Type B pancreatic cell (in vitro differentiated cells): ENCODE measurements around the gene BMP7. TPM values are rescaled to one million over a fixed set of nuclear protein-coding genes. Genes with fewer than 3 reads are reported as not detected.

ENCODE experiments used
- DNase-seq: peaks from one replicate; pipeline ENCODE4 v3.0.0; 2021; ENCODE audit warnings: mixed read lengths; ENCODE audit not compliant: unreplicated experiment; ENCODE audit errors: extremely low spot score
- H3K27ac Mint-ChIP-seq: 2 replicates; pipeline ENCODE4 v1.8.0; 2021; ENCODE audit warnings: mild to moderate bottlenecking, mixed read lengths
- H3K27me3 Mint-ChIP-seq: 2 replicates; pipeline ENCODE4 v1.8.0; 2021; ENCODE audit warnings: mixed read lengths
- H3K36me3 Mint-ChIP-seq: 2 replicates; pipeline ENCODE4 v1.8.0; 2021; ENCODE audit warnings: mixed read lengths
- H3K4me1 Mint-ChIP-seq: one replicate; pipeline ENCODE4 v1.8.0; 2021; ENCODE audit warnings: mixed read lengths; ENCODE audit not compliant: unreplicated experiment
- H3K4me3 Mint-ChIP-seq: 2 replicates; pipeline ENCODE4 v1.8.0; 2021; ENCODE audit warnings: mild to moderate bottlenecking, mixed read lengths
- H3K9me3 Mint-ChIP-seq: 2 replicates; pipeline ENCODE4 v1.8.0; 2021; ENCODE audit warnings: mixed read lengths
- CTCF ChIP-seq: fragments of 200-600 bp; sonication (generic); conservative IDR thresholded peaks from 2 replicates; pipeline ENCODE4 v1.5.0; 2021; ENCODE audit warnings: antibody characterized with exemption, mild to moderate bottlenecking
- total RNA-seq: library from RNA; stranded (reverse); gene quantifications from 2 replicates; pipeline ENCODE4 v1.2.1, GENCODE V29; 2021; ENCODE audit warnings: low replicate concordance

The BMP7 gene
- total RNA-seq, 1 donor from 2014 or later = 115 TPM

GRCh38 chr20:57217802-57218201, 48.6 kb downstream of the BMP7 start:
- Mint-ChIP-seq H3K9me3 (no peaks in the 10 kb centered on the region), H3K4me1 (peaks cover 12% of the 10 kb centered on the region), H3K27me3 (no peaks in the 10 kb centered on the region), H3K27ac (no peak overlapping the region), H3K4me3 (no peak overlapping the region), H3K36me3 (peaks cover 7% of the 10 kb centered on the region)
- DNase-seq = no peak
- no peak for TF ChIP-seq CTCF

GRCh38 chr20:57216669-57217068, 49.8 kb downstream of the BMP7 start:
- H3K4me1 Mint-ChIP-seq = peaks cover 22% of the 10 kb centered on the region
- no peak overlapping the region for H3K4me3 Mint-ChIP-seq
- DNase-seq = no peak
- H3K27me3 Mint-ChIP-seq = no peaks in the 10 kb centered on the region
- H3K9me3 Mint-ChIP-seq = no peaks in the 10 kb centered on the region
- no peak for TF ChIP-seq CTCF
- H3K27ac Mint-ChIP-seq = no peak overlapping the region
- peaks cover 4% of the 10 kb centered on the region for H3K36me3 Mint-ChIP-seq

- Mint-ChIP-seq H3K36me3 (peaks cover 4% of the 10 kb centered on the region), H3K4me1 (peaks cover 23% of the 10 kb centered on the region), H3K27me3 (no peaks in the 10 kb centered on the region), H3K9me3 (no peaks in the 10 kb centered on the region), H3K27ac (no peak overlapping the region), H3K4me3 (no peak overlapping the region)
- TF ChIP-seq CTCF = no peak
- no peak for DNase-seq
Observed at GRCh38 chr20:57215826-57216471, 50.5 kb downstream of the BMP7 start.

GRCh38 chr20:57215426-57215825, 51.0 kb downstream of the BMP7 start:
- Mint-ChIP-seq H3K4me1 (peaks cover 25% of the 10 kb centered on the region), H3K4me3 (no peak overlapping the region), H3K9me3 (no peaks in the 10 kb centered on the region), H3K36me3 (peaks cover 4% of the 10 kb centered on the region), H3K27ac (no peak overlapping the region), H3K27me3 (no peaks in the 10 kb centered on the region)
- DNase-seq = no peak
- no peak for TF ChIP-seq CTCF

- DNase-seq = no peak
- H3K36me3 Mint-ChIP-seq = peaks cover 4% of the 10 kb centered on the region
- no peaks in the 10 kb centered on the region for H3K9me3 Mint-ChIP-seq
- H3K4me1 Mint-ChIP-seq = peaks cover 28% of the 10 kb centered on the region
- TF ChIP-seq CTCF = no peak
- H3K27ac Mint-ChIP-seq = peak overlapping the region; percentile 44
- H3K27me3 Mint-ChIP-seq = no peaks in the 10 kb centered on the region
- no peak overlapping the region for H3K4me3 Mint-ChIP-seq
Observed at GRCh38 chr20:57214948-57215347, 51.5 kb downstream of the BMP7 start.
